Measurements from ENCODE around the gene SLC13A4.

The SLC13A4 gene

DNA sequence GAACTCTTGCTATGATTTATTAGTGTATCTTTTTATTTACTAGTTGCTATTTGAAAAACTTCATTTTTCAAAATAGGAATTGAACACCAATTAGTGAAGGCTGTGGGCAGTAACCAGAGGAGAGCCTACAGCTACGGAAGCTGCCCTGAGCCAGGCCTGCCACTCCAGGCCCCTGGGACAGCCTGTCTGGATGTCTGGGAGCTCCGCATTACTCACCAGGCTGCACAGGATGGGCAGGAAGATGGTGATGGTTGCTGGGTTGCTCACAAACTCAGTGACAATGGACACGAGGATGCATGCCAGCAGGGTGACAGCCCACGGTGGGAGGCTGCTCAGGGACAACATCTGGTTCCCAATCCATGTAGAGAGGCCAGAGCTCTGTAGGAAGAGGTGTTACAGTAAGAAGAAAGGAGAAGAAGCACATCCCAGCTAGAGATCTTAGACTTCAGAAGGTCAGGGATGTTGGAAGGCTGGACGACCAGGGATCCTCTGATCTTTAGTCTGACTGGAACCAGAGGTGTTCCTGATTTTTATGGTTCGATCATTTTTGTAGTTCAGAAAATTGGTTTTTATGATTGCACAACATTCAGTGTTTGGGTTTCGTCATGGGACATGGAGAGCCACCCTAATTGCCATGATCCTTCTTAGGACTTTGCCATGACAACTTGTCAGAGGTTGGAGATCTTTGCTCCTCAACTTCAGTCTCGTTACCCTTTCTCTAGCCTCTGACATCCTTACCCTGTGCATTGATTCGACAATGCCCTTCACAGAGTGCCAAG is 42.5 kb downstream of the SLC13A4 start:
- no peak overlapping the region for H3K4me3 ChIP-seq (ENCODE audit: low read depth, low read length, poor library complexity, severe bottlenecking)
- no peak overlapping the region for H3K4me2 ChIP-seq (ENCODE audit: low read length)
- H3K36me3 ChIP-seq (ENCODE audit: insufficient read depth, low read length): no peaks in the 10 kb centered on the region
- no peaks in the 10 kb centered on the region for H4K20me1 ChIP-seq (ENCODE audit: insufficient read depth, low read length)
- no peaks in the 10 kb centered on the region for H3K9me3 ChIP-seq (ENCODE audit: low read length)
- no peak overlapping the region for H2AFZ ChIP-seq (ENCODE audit: low read length)
- no peak overlapping the region for H3K9ac ChIP-seq (ENCODE audit: low read length)
- no peaks in the 10 kb centered on the region for H3K9me2 ChIP-seq (ENCODE audit: low read depth, low read length)
- H3K79me2 ChIP-seq (ENCODE audit: insufficient read depth, low read length): no peaks in the 10 kb centered on the region
- H3F3A ChIP-seq (ENCODE audit: insufficient read depth, low read length): no peaks in the 10 kb centered on the region
- H3K27me3 ChIP-seq (ENCODE audit: insufficient read depth, low read length): no peaks in the 10 kb centered on the region
- no peak overlapping the region for H3K27ac ChIP-seq (ENCODE audit: low read depth, low read length, poor library complexity, severe bottlenecking)
- no peak for TF ChIP-seq EZH2 (IDR thresholded peaks at IDR 0.05; ENCODE audit: borderline replicate concordance, low read length)
- TF ChIP-seq, protein P1, sequence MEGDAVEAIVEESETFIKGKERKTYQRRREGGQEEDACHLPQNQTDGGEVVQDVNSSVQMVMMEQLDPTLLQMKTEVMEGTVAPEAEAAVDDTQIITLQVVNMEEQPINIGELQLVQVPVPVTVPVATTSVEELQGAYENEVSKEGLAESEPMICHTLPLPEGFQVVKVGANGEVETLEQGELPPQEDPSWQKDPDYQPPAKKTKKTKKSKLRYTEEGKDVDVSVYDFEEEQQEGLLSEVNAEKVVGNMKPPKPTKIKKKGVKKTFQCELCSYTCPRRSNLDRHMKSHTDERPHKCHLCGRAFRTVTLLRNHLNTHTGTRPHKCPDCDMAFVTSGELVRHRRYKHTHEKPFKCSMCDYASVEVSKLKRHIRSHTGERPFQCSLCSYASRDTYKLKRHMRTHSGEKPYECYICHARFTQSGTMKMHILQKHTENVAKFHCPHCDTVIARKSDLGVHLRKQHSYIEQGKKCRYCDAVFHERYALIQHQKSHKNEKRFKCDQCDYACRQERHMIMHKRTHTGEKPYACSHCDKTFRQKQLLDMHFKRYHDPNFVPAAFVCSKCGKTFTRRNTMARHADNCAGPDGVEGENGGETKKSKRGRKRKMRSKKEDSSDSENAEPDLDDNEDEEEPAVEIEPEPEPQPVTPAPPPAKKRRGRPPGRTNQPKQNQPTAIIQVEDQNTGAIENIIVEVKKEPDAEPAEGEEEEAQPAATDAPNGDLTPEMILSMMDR (IDR thresholded peaks at IDR 0.05; ENCODE audit: low read length): no peak
- H3K4me1 ChIP-seq (ENCODE audit: insufficient read depth, low read length, severe bottlenecking): no peaks in the 10 kb centered on the region

DNA sequence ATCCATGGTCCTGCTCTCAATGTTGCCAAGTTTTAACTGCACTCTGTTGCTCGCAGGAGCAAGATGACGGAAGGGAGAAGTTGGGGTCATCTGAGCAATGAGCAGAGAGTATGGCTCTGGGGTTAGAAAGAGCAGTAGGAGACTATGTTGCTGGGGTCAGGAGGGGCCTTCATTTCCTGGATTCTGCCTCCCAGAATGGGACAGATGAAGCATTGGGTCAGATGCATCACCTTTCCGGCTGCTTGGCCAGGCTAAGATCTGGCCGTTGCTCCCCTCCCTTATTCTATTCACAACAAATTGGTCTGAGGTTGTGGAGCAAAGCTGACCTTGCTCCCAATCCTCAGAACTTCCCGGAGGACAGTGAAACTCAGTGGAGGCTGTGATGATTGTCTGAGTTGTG is 43.3 kb downstream of the SLC13A4 start:
- Histone ChIP-seq H3K27me3 (ENCODE audit: insufficient read depth, low read length) (no peaks in the 10 kb centered on the region), H3K9me3 (ENCODE audit: low read length) (no peaks in the 10 kb centered on the region), H3K9ac (ENCODE audit: low read length) (no peak overlapping the region), H3F3A (ENCODE audit: insufficient read depth, low read length) (no peaks in the 10 kb centered on the region), H3K27ac (ENCODE audit: low read depth, low read length, poor library complexity, severe bottlenecking) (no peak overlapping the region), H3K9me2 (ENCODE audit: low read depth, low read length) (no peaks in the 10 kb centered on the region), H3K79me2 (ENCODE audit: insufficient read depth, low read length) (no peaks in the 10 kb centered on the region), H3K36me3 (ENCODE audit: insufficient read depth, low read length) (peaks cover under 1% of the 10 kb centered on the region; the same call in 1 of the 2 replicates), H2AFZ (ENCODE audit: low read length) (no peak overlapping the region), H4K20me1 (ENCODE audit: insufficient read depth, low read length) (no peaks in the 10 kb centered on the region), H3K4me1 (ENCODE audit: insufficient read depth, low read length, severe bottlenecking) (no peaks in the 10 kb centered on the region), H3K4me3 (ENCODE audit: low read depth, low read length, poor library complexity, severe bottlenecking) (no peak overlapping the region), H3K4me2 (ENCODE audit: low read length) (no peak overlapping the region)
- TF ChIP-seq EZH2 (IDR thresholded peaks at IDR 0.05; ENCODE audit: borderline replicate concordance, low read length): no peak
- TF ChIP-seq, protein P1 (IDR thresholded peaks at IDR 0.05; ENCODE audit: low read length): no peak

DNA sequence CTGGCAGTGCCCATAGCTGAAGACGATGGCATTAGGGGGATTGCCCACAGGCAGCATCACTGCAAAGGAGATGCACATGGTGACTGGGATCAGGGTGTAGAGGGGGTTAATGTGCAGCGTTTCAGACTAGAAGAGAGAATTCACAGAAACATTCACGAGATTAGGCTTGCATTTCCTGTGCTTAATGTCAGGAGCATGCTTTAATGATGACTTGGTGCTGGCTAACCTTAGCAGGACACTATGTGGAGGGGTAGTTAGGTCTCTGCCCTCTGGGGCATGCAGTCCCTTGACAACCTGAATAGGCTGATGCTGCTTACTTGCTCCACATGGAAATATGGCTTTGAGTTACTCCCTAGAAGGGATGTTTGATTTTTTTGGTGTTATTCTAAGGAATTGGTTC is 43.9 kb downstream of the SLC13A4 start:
- Histone ChIP-seq H3F3A (ENCODE audit: insufficient read depth, low read length) (no peaks in the 10 kb centered on the region), H3K9me3 (ENCODE audit: low read length) (no peaks in the 10 kb centered on the region), H3K9ac (ENCODE audit: low read length) (no peak overlapping the region), H3K27ac (ENCODE audit: low read depth, low read length, poor library complexity, severe bottlenecking) (no peak overlapping the region), H3K9me2 (ENCODE audit: low read depth, low read length) (no peaks in the 10 kb centered on the region), H3K27me3 (ENCODE audit: insufficient read depth, low read length) (no peaks in the 10 kb centered on the region), H3K4me3 (ENCODE audit: low read depth, low read length, poor library complexity, severe bottlenecking) (no peak overlapping the region), H3K4me2 (ENCODE audit: low read length) (no peak overlapping the region), H2AFZ (ENCODE audit: low read length) (no peak overlapping the region), H4K20me1 (ENCODE audit: insufficient read depth, low read length) (no peaks in the 10 kb centered on the region), H3K36me3 (ENCODE audit: insufficient read depth, low read length) (peaks cover 6% of the 10 kb centered on the region; the same call in 1 of the 2 replicates), H3K4me1 (ENCODE audit: insufficient read depth, low read length, severe bottlenecking) (no peaks in the 10 kb centered on the region), H3K79me2 (ENCODE audit: insufficient read depth, low read length) (no peaks in the 10 kb centered on the region)
- TF ChIP-seq EZH2 (IDR thresholded peaks at IDR 0.05; ENCODE audit: borderline replicate concordance, low read length): no peak
- TF ChIP-seq, protein P1 (IDR thresholded peaks at IDR 0.05; ENCODE audit: low read length): no peak
